KMS-11 (cell line): ENCODE measurements around the gene NT5M.

Source experiments
- H2AFZ ChIP-seq: fragments of 200-600 bp; sonication (generic); 2 replicates; pipeline ENCODE4 v1.6.1; 2016; ENCODE audit warnings: antibody characterized with exemption, mixed run types, low read depth
- H3K27ac ChIP-seq: fragments of 200-600 bp; sonication (generic); 2 replicates; pipeline ENCODE4 v1.6.1; 2016; ENCODE audit warnings: mild to moderate bottlenecking, mixed run types
- H3K27me3 ChIP-seq: fragments of 200-600 bp; sonication (generic); 2 replicates; pipeline ENCODE4 v1.6.1; 2017; ENCODE audit warnings: mild to moderate bottlenecking, low read depth, mixed run types, moderate library complexity; ENCODE audit not compliant: insufficient read depth
- H3K36me3 ChIP-seq: fragments of 200-600 bp; sonication (generic); 2 replicates; pipeline ENCODE4 v1.6.1; 2017; ENCODE audit warnings: mild to moderate bottlenecking, mixed run types; ENCODE audit not compliant: insufficient read depth
- H3K4me1 ChIP-seq: fragments of 200-600 bp; sonication (generic); 2 replicates; pipeline ENCODE4 v1.6.1; 2016; ENCODE audit warnings: mild to moderate bottlenecking, low read depth, mixed run types; ENCODE audit not compliant: poor library complexity, severe bottlenecking
- H3K4me2 ChIP-seq: fragments of 200-600 bp; sonication (generic); 2 replicates; pipeline ENCODE4 v1.7.0; 2016; ENCODE audit warnings: mild to moderate bottlenecking, mixed run types
- H3K4me3 ChIP-seq: fragments of 200-600 bp; sonication (generic); IDR thresholded peaks from 2 replicates; pipeline ENCODE4 v1.6.1; 2017; ENCODE audit warnings: low read depth, low read length, mixed read lengths; ENCODE audit not compliant: insufficient read depth
- H3K79me2 ChIP-seq: fragments of 200-600 bp; sonication (generic); 2 replicates; pipeline ENCODE4 v1.6.1; 2016; ENCODE audit warnings: low read depth, mixed run types; ENCODE audit not compliant: insufficient read depth
- H3K9ac ChIP-seq: fragments of 200-600 bp; sonication (generic); 2 replicates; pipeline ENCODE4 v1.6.1; 2016; ENCODE audit warnings: mild to moderate bottlenecking, mixed run types
- H4K20me1 ChIP-seq: fragments of 200-600 bp; sonication (generic); 2 replicates; pipeline ENCODE4 v1.6.1; 2016; ENCODE audit warnings: mild to moderate bottlenecking, mixed run types; ENCODE audit not compliant: insufficient read depth
- CTCF ChIP-seq: fragments of 200-600 bp; sonication (generic); conservative IDR thresholded peaks from 2 replicates; pipeline ENCODE4 v1.6.1; 2017; ENCODE audit warnings: low read depth, mild to moderate bottlenecking, antibody characterized with exemption, low read length, moderate library complexity, mixed read lengths

The NT5M gene

GRCh38 chr17:17304521-17304985, 1.4 kb downstream of the NT5M start:
- H3K27me3 ChIP-seq = no peaks in the 10 kb centered on the region
- H3K4me2 ChIP-seq = peak overlapping the region; percentile 89
- peak overlapping the region; percentile 23; the same call in 1 of the 2 replicates for H3K27ac ChIP-seq
- no peak overlapping the region for H3K4me3 ChIP-seq
- no peak overlapping the region for H2AFZ ChIP-seq
- H3K79me2 ChIP-seq = no peaks in the 10 kb centered on the region
- H3K4me1 ChIP-seq = peaks cover 24% of the 10 kb centered on the region
- H3K36me3 ChIP-seq = no peaks in the 10 kb centered on the region
- TF ChIP-seq CTCF = no peak
- H3K9ac ChIP-seq = no peak overlapping the region
- no peaks in the 10 kb centered on the region for H4K20me1 ChIP-seq

- Histone ChIP-seq H3K27me3 (no peaks in the 10 kb centered on the region), H3K79me2 (no peaks in the 10 kb centered on the region), H3K4me3 (no peak overlapping the region), H3K4me2 (peak overlapping the region; percentile 89), H2AFZ (peak overlapping the region; percentile 64; the same call in 1 of the 2 replicates), H3K36me3 (no peaks in the 10 kb centered on the region), H3K4me1 (peaks cover 24% of the 10 kb centered on the region), H3K27ac (peak overlapping the region; percentile 23; the same call in 1 of the 2 replicates), H4K20me1 (no peaks in the 10 kb centered on the region), H3K9ac (no peak overlapping the region)
- TF ChIP-seq CTCF = no peak
Observed at GRCh38 chr17:17305281-17305801, 2.2 kb downstream of the NT5M start.

- Histone ChIP-seq H3K4me3 (no peak overlapping the region), H3K36me3 (no peaks in the 10 kb centered on the region), H3K4me2 (no peak overlapping the region), H4K20me1 (no peaks in the 10 kb centered on the region), H3K27me3 (no peaks in the 10 kb centered on the region), H3K27ac (no peak overlapping the region), H3K79me2 (no peaks in the 10 kb centered on the region), H2AFZ (no peak overlapping the region), H3K4me1 (peaks cover 19% of the 10 kb centered on the region), H3K9ac (no peak overlapping the region)
- TF ChIP-seq CTCF = no peak
Observed at GRCh38 chr17:17309356-17309755, 6.2 kb downstream of the NT5M start.

GRCh38 chr17:17313350-17313991, 10.3 kb downstream of the NT5M start:
- no peaks in the 10 kb centered on the region for H3K79me2 ChIP-seq
- H3K4me2 ChIP-seq = no peak overlapping the region
- no peak overlapping the region; the same call in 1 of the 2 replicates for H2AFZ ChIP-seq
- no peaks in the 10 kb centered on the region for H3K36me3 ChIP-seq
- no peaks in the 10 kb centered on the region for H3K4me1 ChIP-seq
- no peak overlapping the region for H3K4me3 ChIP-seq
- H3K9ac ChIP-seq = no peak overlapping the region
- TF ChIP-seq CTCF = peak; percentile 55
- H3K27me3 ChIP-seq = no peaks in the 10 kb centered on the region
- H3K27ac ChIP-seq = no peak overlapping the region
- no peaks in the 10 kb centered on the region for H4K20me1 ChIP-seq
